Mucosa of rectum (tissue), 2 donors: ENCODE results near the gene MGA.
A peak's percentile ranks its signal among the peaks of the same experiment; 100 is the strongest.

ENCODE experiments used
- H3K27ac ChIP-seq, 2 donors: one replicate each; pipeline ENCODE4 v1.7.0; 2013; ENCODE audit warnings: inconsistent platforms in 2 of 2, low read depth in 2 of 2, low read length in 2 of 2
- H3K27me3 ChIP-seq, 2 donors: one replicate each; pipeline ENCODE4 v1.7.0; 2013; ENCODE audit warnings: low read length in 2 of 2; ENCODE audit not compliant: control insufficient read depth in 2 of 2, insufficient read depth in 2 of 2
- H3K36me3 ChIP-seq, 2 donors: one replicate each; pipeline ENCODE4 v1.7.0; 2013; ENCODE audit warnings: low read length in 2 of 2; ENCODE audit not compliant: control insufficient read depth in 2 of 2, insufficient read depth in 2 of 2
- H3K4me1 ChIP-seq, 2 donors: one replicate each; pipeline ENCODE4 v1.7.0; 2013; ENCODE audit warnings: low read length in 2 of 2, mild to moderate bottlenecking in 1 of 2; ENCODE audit not compliant: control insufficient read depth in 2 of 2, insufficient read depth in 2 of 2
- H3K4me3 ChIP-seq, 2 donors: one replicate each; pipeline ENCODE4 v1.7.0; 2013; ENCODE audit warnings: low read length in 2 of 2
- H3K9ac ChIP-seq, 2 donors: one replicate each; pipeline ENCODE4 v1.7.0; 2013; ENCODE audit warnings: low read length in 2 of 2, low read depth in 1 of 2, mild to moderate bottlenecking in 1 of 2
- H3K9me3 ChIP-seq, 2 donors: one replicate each; pipeline ENCODE4 v1.7.0; 2013; ENCODE audit warnings: low read length in 2 of 2; ENCODE audit not compliant: control insufficient read depth in 2 of 2
- donor health status: healthy.
- donor health status: Normal muscosa, but diverticular disease.

The MGA gene

GRCh38 chr15:41778521-41778920 is 118.3 kb downstream of the MGA start:
- H3K9ac ChIP-seq: no peak overlapping the region
- no peak overlapping the region for H3K27ac ChIP-seq
- H3K36me3 ChIP-seq: no peaks in the 10 kb centered on the region
- no peaks in the 10 kb centered on the region for H3K9me3 ChIP-seq
- peaks cover 10 to 14% of the 10 kb centered on the region in 2 donors for H3K4me1 ChIP-seq
- H3K4me3 ChIP-seq: no peak overlapping the region
- no peaks in the 10 kb centered on the region for H3K27me3 ChIP-seq

DNA sequence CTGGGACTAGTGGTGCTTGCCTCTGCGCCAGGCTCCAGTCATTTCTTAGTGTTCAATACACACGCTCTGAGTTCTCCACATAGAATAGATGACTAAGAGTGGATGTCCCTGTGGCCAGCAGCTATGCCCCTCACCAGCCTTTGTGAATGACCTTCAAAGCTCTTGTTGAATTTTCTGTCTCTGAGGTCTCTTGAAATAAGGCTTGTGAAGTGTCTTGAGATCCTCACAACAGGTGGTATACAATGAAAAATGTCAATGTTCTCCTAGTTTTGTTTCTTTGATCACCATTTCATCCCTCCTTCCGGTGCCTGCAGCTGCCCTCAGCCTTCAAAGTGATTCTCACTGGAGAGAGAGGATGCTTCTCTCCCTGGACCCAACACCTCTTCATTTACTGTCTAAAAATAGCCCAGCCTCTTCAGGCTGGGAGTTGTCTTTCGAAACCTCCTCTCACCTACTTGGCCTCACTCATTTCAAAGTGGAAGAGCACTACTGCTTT is 119.5 kb downstream of the MGA start:
- H3K27me3 ChIP-seq: no peaks in the 10 kb centered on the region
- H3K9me3 ChIP-seq: no peaks in the 10 kb centered on the region
- no peak overlapping the region for H3K4me3 ChIP-seq
- peaks cover 6 to 10% of the 10 kb centered on the region in 2 donors for H3K4me1 ChIP-seq
- no peak overlapping the region for H3K27ac ChIP-seq
- no peaks in the 10 kb centered on the region for H3K36me3 ChIP-seq
- H3K9ac ChIP-seq: no peak overlapping the region

- Histone ChIP-seq H3K9ac (no peak overlapping the region), H3K9me3 (no peaks in the 10 kb centered on the region), H3K4me1 (peaks cover 2 to 6% of the 10 kb centered on the region in 2 donors), H3K4me3 (no peak overlapping the region), H3K36me3 (no peaks in the 10 kb centered on the region), H3K27ac (no peak overlapping the region), H3K27me3 (no peaks in the 10 kb centered on the region)
Observed at GRCh38 chr15:41780266-41780665, 120.1 kb downstream of the MGA start.

- no peak overlapping the region for H3K4me3 ChIP-seq
- H3K27me3 ChIP-seq: no peaks in the 10 kb centered on the region
- H3K4me1 ChIP-seq: peaks cover 0 to 2% of the 10 kb centered on the region in 2 donors
- H3K36me3 ChIP-seq: no peaks in the 10 kb centered on the region
- no peaks in the 10 kb centered on the region for H3K9me3 ChIP-seq
- no peak overlapping the region for H3K27ac ChIP-seq
- no peak overlapping the region for H3K9ac ChIP-seq
Observed at GRCh38 chr15:41780727-41781126, 120.5 kb downstream of the MGA start.

- no peak overlapping the region for H3K9ac ChIP-seq
- H3K27ac ChIP-seq: no peak overlapping the region
Observed at GRCh38 chr15:41782371-41783282, 122.4 kb downstream of the MGA start.

DNA sequence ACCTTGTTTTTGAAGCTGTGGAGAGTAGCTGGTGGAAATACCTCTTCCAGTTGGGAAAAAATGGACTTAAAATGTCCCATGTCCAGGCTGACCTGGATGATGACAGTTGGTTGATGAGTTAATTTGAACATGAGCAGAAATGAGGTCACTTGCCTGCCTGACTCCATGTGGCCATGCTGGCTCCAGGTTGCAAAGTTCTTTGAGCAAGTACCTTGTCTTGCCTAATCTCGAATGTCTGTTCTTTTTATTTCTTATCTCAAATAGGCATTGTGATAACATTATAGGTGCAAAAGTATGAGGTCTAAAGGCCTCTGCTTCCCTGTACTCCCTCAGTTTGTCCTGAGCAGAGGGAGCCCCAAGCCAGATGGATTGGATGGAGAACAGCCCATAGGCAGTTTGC is 123.1 kb downstream of the MGA start:
- Histone ChIP-seq H3K27ac (no peak overlapping the region), H3K36me3 (no peaks in the 10 kb centered on the region), H3K9me3 (no peaks in the 10 kb centered on the region), H3K4me1 (no peaks in the 10 kb centered on the region), H3K9ac (no peak overlapping the region), H3K4me3 (no peak overlapping the region), H3K27me3 (no peaks in the 10 kb centered on the region)

More at GRCh38 chr15:41782371-41783282, 122.4 kb downstream of the MGA start:
- no peaks in the 10 kb centered on the region for H3K9me3 ChIP-seq
- no peak overlapping the region for H3K4me3 ChIP-seq
- H3K36me3 ChIP-seq: no peaks in the 10 kb centered on the region
- no peaks in the 10 kb centered on the region for H3K27me3 ChIP-seq
- H3K4me1 ChIP-seq: no peaks in the 10 kb centered on the region

GRCh38 chr15:41788262-41788661 is 128.1 kb downstream of the MGA start:
- Histone ChIP-seq H3K4me1 (peaks cover 6 to 11% of the 10 kb centered on the region in 2 donors), H3K4me3 (no peak overlapping the region), H3K27me3 (no peaks in the 10 kb centered on the region), H3K36me3 (no peaks in the 10 kb centered on the region), H3K27ac (no peak overlapping the region), H3K9me3 (no peaks in the 10 kb centered on the region), H3K9ac (no peak overlapping the region)

GRCh38 chr15:41789236-41789635 is 129.0 kb downstream of the MGA start:
- no peaks in the 10 kb centered on the region for H3K27me3 ChIP-seq
- no peaks in the 10 kb centered on the region for H3K9me3 ChIP-seq
- no peak overlapping the region for H3K27ac ChIP-seq
- peaks cover 6 to 11% of the 10 kb centered on the region in 2 donors for H3K4me1 ChIP-seq
- no peak overlapping the region for H3K4me3 ChIP-seq
- no peaks in the 10 kb centered on the region for H3K36me3 ChIP-seq
- H3K9ac ChIP-seq: peak overlapping the region in 1 of 2 donors; percentile 14

DNA sequence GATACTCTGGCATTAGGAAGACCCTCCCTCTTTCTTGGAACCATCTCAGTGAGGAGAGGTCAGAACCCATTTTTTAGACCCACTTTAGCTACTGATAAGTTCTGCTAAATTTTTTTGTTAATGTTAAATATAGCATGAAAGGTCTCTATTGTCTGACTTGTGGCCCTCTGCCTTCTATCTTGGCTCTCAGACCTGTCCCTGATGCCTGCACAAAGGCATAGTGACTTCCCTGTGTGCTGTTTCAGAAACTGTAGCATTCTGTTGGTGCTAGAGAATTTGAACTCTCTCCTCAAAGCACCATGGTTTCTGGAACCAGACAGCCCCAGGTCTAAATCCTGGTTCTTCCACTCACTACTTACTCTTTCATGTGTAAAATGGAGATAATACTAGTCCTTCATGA is 129.5 kb downstream of the MGA start:
- H3K36me3 ChIP-seq: no peaks in the 10 kb centered on the region
- H3K4me3 ChIP-seq: no peak overlapping the region
- no peaks in the 10 kb centered on the region for H3K27me3 ChIP-seq
- H3K27ac ChIP-seq: no peak overlapping the region
- H3K9ac ChIP-seq: no peak overlapping the region
- no peaks in the 10 kb centered on the region for H3K9me3 ChIP-seq
- H3K4me1 ChIP-seq: peaks cover 6 to 11% of the 10 kb centered on the region in 2 donors

DNA sequence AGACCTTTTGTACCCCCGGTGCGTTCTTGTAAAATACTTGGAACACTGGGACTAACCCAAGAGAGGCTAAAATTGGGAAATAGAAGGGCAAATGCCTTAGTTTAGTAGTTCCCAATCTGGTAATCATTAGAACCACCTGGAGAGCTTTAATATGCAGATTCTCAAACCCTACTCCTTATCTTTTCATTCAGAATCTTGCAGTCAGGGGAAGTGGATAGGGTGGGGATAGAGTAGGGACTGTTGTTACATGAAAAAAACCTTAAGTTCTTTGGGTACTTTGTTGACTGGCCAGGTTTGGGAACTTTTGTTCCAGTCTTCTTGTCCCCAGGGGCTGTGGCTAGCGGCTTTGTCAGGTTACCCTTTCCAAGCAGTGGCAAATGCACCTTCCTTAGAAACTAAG is 130.0 kb downstream of the MGA start:
- no peaks in the 10 kb centered on the region for H3K9me3 ChIP-seq
- H3K9ac ChIP-seq: no peak overlapping the region
- H3K27me3 ChIP-seq: no peaks in the 10 kb centered on the region
- no peak overlapping the region for H3K27ac ChIP-seq
- H3K4me1 ChIP-seq: peaks cover 6 to 11% of the 10 kb centered on the region in 2 donors
- no peak overlapping the region for H3K4me3 ChIP-seq
- no peaks in the 10 kb centered on the region for H3K36me3 ChIP-seq
